GM12878 (cell line): ENCODE data around the gene TMPRSS12. TPM values are rescaled to one million over a fixed set of nuclear protein-coding genes. Genes with fewer than 3 reads are reported as not detected.

Source experiments
- BCLAF1 ChIP-seq: fragments of 450-650 bp; IDR thresholded peaks from 2 replicates; pipeline ENCODE4 v1.6.1; 2017; ENCODE audit warnings: antibody characterized with exemption, mild to moderate bottlenecking, moderate library complexity
- CUX1 ChIP-seq: IDR thresholded peaks from 2 replicates; pipeline ENCODE4 v1.6.1; 2012; ENCODE audit warnings: improper control_type of control experiment, low read depth, low read length; ENCODE audit not compliant: insufficient replicate concordance
- ETV6 ChIP-seq, 2 experiments: fragments of 450-650 bp in 1 of 2; IDR thresholded peaks in 1 of 2; conservative IDR thresholded peaks in 1 of 2; 2 replicates each; pipeline ENCODE4 v1.6.1; 2014; ENCODE audit warnings: antibody characterized with exemption in 1 of 2, borderline replicate concordance in 1 of 2, low read depth in 1 of 2, mild to moderate bottlenecking in 1 of 2, moderate library complexity in 1 of 2
- HSF1 ChIP-seq: fragments of 150-350 bp; IDR thresholded peaks from 2 replicates; pipeline ENCODE4 v1.6.1; 2014; ENCODE audit warnings: mild to moderate bottlenecking, low read depth, low read length
- POU2F2 ChIP-seq: IDR thresholded peaks from 3 replicates; pipeline ENCODE4 v1.6.1; 2011; ENCODE audit warnings: low read depth, mild to moderate bottlenecking, low read length, borderline replicate concordance
- RCOR1 ChIP-seq: conservative IDR thresholded peaks from 2 replicates; pipeline ENCODE4 v1.6.1; 2012; ENCODE audit warnings: low read depth, low read length, improper control_type of control experiment
- RUNX3 ChIP-seq: IDR thresholded peaks from 2 replicates; pipeline ENCODE4 v1.6.1; 2012; ENCODE audit warnings: low read length, inconsistent platforms
- WRNIP1 ChIP-seq: IDR thresholded peaks from 2 replicates; pipeline ENCODE4 v1.6.1; 2011; ENCODE audit warnings: low read depth, low read length, improper control_type of control experiment, borderline replicate concordance
- ZNF687 ChIP-seq: fragments of 450-650 bp; IDR thresholded peaks from 2 replicates; pipeline ENCODE4 v1.6.1; 2017; ENCODE audit warnings: mild to moderate bottlenecking, moderate library complexity
- polyA plus RNA-seq, 11 experiments: library from polyadenylated mRNA; depleted of rRNA in 4 of 11; unstranded in 6 of 11; stranded (reverse) in 5 of 11; fragments of >200 nt; fragmentation: Nextera tagmentation in 4 of 11; fragmentation: Illumina TruSeq in 1 of 11; extraction: Ambion mirVana in 4 of 11; extraction: Trizol in 1 of 11; gene quantifications; 1 replicate in 1 of 11; 2 replicates in 10 of 11; pipeline versions ENCODE4 v1.2.1 to v1.2.3, GENCODE V29; 2011 to 2016; ENCODE audit warnings: inconsistent platforms in 2 of 11, missing spikeins in 2 of 11, low read depth in 1 of 11
- total RNA-seq, 4 experiments: library from RNA; depleted of rRNA in 3 of 4; stranded (reverse); fragments of >200 nt in 3 of 4; fragmentation: Illumina TruSeq in 1 of 4; extraction: Trizol in 1 of 4; gene quantifications; 2 replicates each; pipeline versions ENCODE4 v1.2.1 to v1.2.3, GENCODE V29; 2013 to 2021

The TMPRSS12 gene
- total and polyA plus RNA-seq, 10 of the 15 experiments (the other 5 are each of a cell fraction or from before 2014, with no cell fraction given), result not detected

GRCh38 chr12:50927766-50928224, 85.1 kb downstream of the TMPRSS12 start (continued):
- TF ChIP-seq ZNF687, result no peak
- no peak for TF ChIP-seq ETV6 (conservative IDR thresholded peaks at IDR 0.05 in 1 of 2, IDR thresholded peaks at IDR 0.05 in 1 of 2; ENCODE audit: borderline replicate concordance in 1 of 2, low read depth in 1 of 2)
- TF ChIP-seq POU2F2, result 0 out of 3 replicates have a peak, but pooled peaks have one; percentile 50
- no peak for TF ChIP-seq BCLAF1
- no peak for TF ChIP-seq CUX1
- no peak for TF ChIP-seq RCOR1
- peak; percentile 51 for TF ChIP-seq RUNX3
- TF ChIP-seq WRNIP1, result no peak
- no peak for TF ChIP-seq HSF1
